D721Med (cell line): ENCODE data around the gene FIS1.
"Not testable (repeated sequence)": the region's sequence is repeated elsewhere in the genome, so short reads cannot be mapped to it uniquely, and the experiment has no call there.

Experiments used
- DNase-seq: peaks from one replicate; pipeline ENCODE4 v3.0.0; 2011; ENCODE audit warnings: low spot score; ENCODE audit not compliant: insufficient read length
- FAIRE-seq: peaks from 2 replicates; lab custom pipeline; 2011; peaks lifted over from hg19 to GRCh38; lab: Jason Lieb, UNC
- CTCF ChIP-seq: IDR thresholded peaks from 2 replicates; pipeline ENCODE4 v1.5.1; 2012; ENCODE audit warnings: mild to moderate bottlenecking, control low read depth; ENCODE audit not compliant: insufficient read depth; ENCODE audit errors: missing control alignments

FIS1 gene

GRCh38 chr7:101287032-101287431, 42.2 kb upstream of the FIS1 start:
- no peak for DNase-seq
- no peak for TF ChIP-seq CTCF
- no peak for FAIRE-seq

- FAIRE-seq, DNase-seq: not testable (repeated sequence)
These were observed 41.0 kb upstream of the FIS1 start for GRCh38 chr7:101285880-101286279.

- no peak for FAIRE-seq
- TF ChIP-seq CTCF: no peak
- DNase-seq: no peak
These were observed 40.3 kb upstream of the FIS1 start for GRCh38 chr7:101285171-101285570.

GRCh38 chr7:101280912-101281311, 36.0 kb upstream of the FIS1 start:
- FAIRE-seq, DNase-seq: not testable (repeated sequence)

GRCh38 chr7:101278461-101279292, 33.8 kb upstream of the FIS1 start:
- no peak for DNase-seq
- no peak for FAIRE-seq
- no peak for TF ChIP-seq CTCF

GRCh38 chr7:101277155-101277554, 32.3 kb upstream of the FIS1 start:
- no peak for FAIRE-seq
- TF ChIP-seq CTCF: no peak
- no peak for DNase-seq

GRCh38 chr7:101273206-101273605, 28.3 kb upstream of the FIS1 start:
- no peak for TF ChIP-seq CTCF
- no peak for FAIRE-seq
- no peak for DNase-seq

- DNase-seq (no peak), FAIRE-seq (no peak)
- TF ChIP-seq CTCF: no peak
These were observed 26.1 kb upstream of the FIS1 start for GRCh38 chr7:101271021-101271420.
